NK-92 (cell line): ENCODE data around the gene COL23A1.
"Not testable (repeated sequence)": the region's sequence is repeated elsewhere in the genome, so short reads cannot be mapped to it uniquely, and the experiment has no call there.

Experiments
- DNase-seq: peaks from one replicate; lab custom pipeline; 2025; ENCODE audit not compliant: unreplicated experiment; lab: John Stamatoyannopoulos, UW

COL23A1 gene

GRCh38 chr5:178277346-178277745 is 312.8 kb downstream of the COL23A1 start:
- no peak for DNase-seq

- no peak for DNase-seq
These were observed 315.2 kb downstream of the COL23A1 start for GRCh38 chr5:178274781-178275537.

GRCh38 chr5:178273665-178274541 is 316.3 kb downstream of the COL23A1 start:
- no peak for DNase-seq

- DNase-seq = no peak
These were observed 317.2 kb downstream of the COL23A1 start for GRCh38 chr5:178273041-178273440.

GRCh38 chr5:178272591-178272990 is 317.6 kb downstream of the COL23A1 start:
- DNase-seq = no peak

GRCh38 chr5:178271726-178272479 is 318.3 kb downstream of the COL23A1 start:
- no peak for DNase-seq

- no peak for DNase-seq
These were observed 319.0 kb downstream of the COL23A1 start for GRCh38 chr5:178271231-178271630.

- DNase-seq = no peak
These were observed 320.7 kb downstream of the COL23A1 start for GRCh38 chr5:178269499-178269898.

GRCh38 chr5:178267876-178268275 is 322.3 kb downstream of the COL23A1 start:
- no peak for DNase-seq

GRCh38 chr5:178267245-178267644 is 322.9 kb downstream of the COL23A1 start:
- DNase-seq = no peak

GRCh38 chr5:178266581-178266980 is 323.6 kb downstream of the COL23A1 start:
- no peak for DNase-seq

- no peak for DNase-seq
These were observed 324.4 kb downstream of the COL23A1 start for GRCh38 chr5:178265746-178266145.

- DNase-seq = no peak
These were observed 326.1 kb downstream of the COL23A1 start for GRCh38 chr5:178264044-178264443.

- no peak for DNase-seq
These were observed 328.3 kb downstream of the COL23A1 start for GRCh38 chr5:178261666-178262600.

- DNase-seq = no peak
These were observed 330.3 kb downstream of the COL23A1 start for GRCh38 chr5:178259623-178260536.

- no peak for DNase-seq
These were observed 332.5 kb downstream of the COL23A1 start for GRCh38 chr5:178257650-178258049.

GRCh38 chr5:178256746-178257145 is 333.4 kb downstream of the COL23A1 start:
- no peak for DNase-seq

- not testable (repeated sequence) for DNase-seq
These were observed 336.6 kb downstream of the COL23A1 start for GRCh38 chr5:178253632-178254031.

- DNase-seq = no peak
These were observed 337.9 kb downstream of the COL23A1 start for GRCh38 chr5:178252258-178252657.
